Ishikawa (cell line): ENCODE measurements around the gene TAS2R60.

Experiments used
- CEBPB ChIP-seq: IDR thresholded peaks from 2 replicates; pipeline ENCODE4 v1.6.1; 2012
- CREB1 ChIP-seq: IDR thresholded peaks from 2 replicates; pipeline ENCODE4 v1.6.1; 2012; ENCODE audit warnings: low read depth
- EGR1 ChIP-seq: IDR thresholded peaks from 2 replicates; pipeline ENCODE4 v1.6.1; 2012
- EP300 ChIP-seq: IDR thresholded peaks from 2 replicates; pipeline ENCODE4 v1.6.1; 2012; ENCODE audit warnings: borderline replicate concordance
- FOXM1 ChIP-seq: IDR thresholded peaks from 2 replicates; pipeline ENCODE4 v1.6.1; 2012; ENCODE audit warnings: low read depth, borderline replicate concordance
- MAX ChIP-seq: IDR thresholded peaks from 2 replicates; pipeline ENCODE4 v1.6.1; 2012
- RAD21 ChIP-seq: IDR thresholded peaks from 2 replicates; pipeline ENCODE4 v1.6.1; 2012; ENCODE audit warnings: low read depth
- REST ChIP-seq: IDR thresholded peaks from 2 replicates; pipeline ENCODE4 v1.6.1; 2012; ENCODE audit warnings: low read depth, mild to moderate bottlenecking
- USF1 ChIP-seq: IDR thresholded peaks from 2 replicates; pipeline ENCODE4 v1.6.1; 2012
- YY1 ChIP-seq: IDR thresholded peaks from 2 replicates; pipeline ENCODE4 v1.6.1; 2012; ENCODE audit warnings: low read depth

- no peak for TF ChIP-seq USF1
- TF ChIP-seq EGR1, result no peak
- no peak for TF ChIP-seq EP300
- no peak for TF ChIP-seq MAX
- no peak for TF ChIP-seq CEBPB
- TF ChIP-seq RAD21, result no peak
- TF ChIP-seq YY1, result no peak
- no peak for TF ChIP-seq FOXM1
- no peak for TF ChIP-seq CREB1
- TF ChIP-seq REST, result no peak
Measured at GRCh38 chr7:143422033-143422432, 21.2 kb upstream of the TAS2R60 start.
